DMS79 (cell line): ENCODE results near the gene MOGAT2.
"Not testable (repeated sequence)": the region's sequence is repeated elsewhere in the genome, so short reads cannot be mapped to it uniquely, and the experiment has no call there.

Experiments used
- DNase-seq: peaks from one replicate; lab custom pipeline; 2025; lab: John Stamatoyannopoulos, UW

Gene MOGAT2

GRCh38 chr11:75719340-75720239, 2.0 kb downstream of the MOGAT2 start:
- no peak for DNase-seq

- no peak for DNase-seq
Measured at GRCh38 chr11:75720639-75721038, 3.0 kb downstream of the MOGAT2 start.

- DNase-seq: no peak
Measured at GRCh38 chr11:75721852-75722668, 4.4 kb downstream of the MOGAT2 start.

- no peak for DNase-seq
Measured at GRCh38 chr11:75722669-75723042, 5.0 kb downstream of the MOGAT2 start.

- DNase-seq: no peak
Measured at GRCh38 chr11:75725547-75726320, 8.1 kb downstream of the MOGAT2 start.

GRCh38 chr11:75728992-75729391, 11.4 kb downstream of the MOGAT2 start:
- DNase-seq: no peak

- no peak for DNase-seq
Measured at GRCh38 chr11:75731095-75731494, 13.5 kb downstream of the MOGAT2 start.

GRCh38 chr11:75733071-75733430, 15.4 kb downstream of the MOGAT2 start:
- DNase-seq: no peak

GRCh38 chr11:75733431-75734107, 15.9 kb downstream of the MOGAT2 start:
- DNase-seq: peak; percentile 93

- no peak for DNase-seq
Measured at GRCh38 chr11:75734491-75735180, 17.0 kb downstream of the MOGAT2 start.

GRCh38 chr11:75735181-75735845, 17.7 kb downstream of the MOGAT2 start:
- no peak for DNase-seq

GRCh38 chr11:75737314-75737713, 19.7 kb downstream of the MOGAT2 start:
- DNase-seq: no peak

- DNase-seq: no peak
Measured at GRCh38 chr11:75740681-75741080, 23.0 kb downstream of the MOGAT2 start.

GRCh38 chr11:75743159-75743558, 25.5 kb downstream of the MOGAT2 start:
- not testable (repeated sequence) for DNase-seq

- DNase-seq: no peak
Measured at GRCh38 chr11:75743711-75744563, 26.3 kb downstream of the MOGAT2 start.

GRCh38 chr11:75745807-75746206, 28.2 kb downstream of the MOGAT2 start:
- DNase-seq: no peak

GRCh38 chr11:75748729-75749273, 31.2 kb downstream of the MOGAT2 start:
- not testable (repeated sequence) for DNase-seq

GRCh38 chr11:75754933-75755332, 37.3 kb downstream of the MOGAT2 start:
- not testable (repeated sequence) for DNase-seq

- DNase-seq: no peak
Measured at GRCh38 chr11:75757651-75758050, 40.0 kb downstream of the MOGAT2 start.
